Endometrial microvascular endothelial cells (primary cell): ENCODE results near the gene ADAMTS17. TPM values are rescaled to one million over a fixed set of nuclear protein-coding genes. Genes with fewer than 3 reads are reported as not detected.
"Not testable (repeated sequence)": the region's sequence is repeated elsewhere in the genome, so short reads cannot be mapped to it uniquely, and the experiment has no call there.

Experiments used
- in situ Hi-C: cut with HindIII; loops from 2 replicates; pipeline ENCODE4 v1.10.0; 2017; ENCODE audit warnings: low sequenced_read_pairs, low pct_unique_long_range_greater_than_20kb; ENCODE audit errors: inconsistent ontology term
- total RNA-seq: library from RNA; depleted of rRNA; stranded (reverse); fragments of >200 nt; gene quantifications from one replicate; pipeline ENCODE4 v1.2.3, GENCODE V29; 2015; ENCODE audit errors: inconsistent ontology term

Gene ADAMTS17
- total RNA-seq, 1 donor from 2014 or later, result not detected

DNA sequence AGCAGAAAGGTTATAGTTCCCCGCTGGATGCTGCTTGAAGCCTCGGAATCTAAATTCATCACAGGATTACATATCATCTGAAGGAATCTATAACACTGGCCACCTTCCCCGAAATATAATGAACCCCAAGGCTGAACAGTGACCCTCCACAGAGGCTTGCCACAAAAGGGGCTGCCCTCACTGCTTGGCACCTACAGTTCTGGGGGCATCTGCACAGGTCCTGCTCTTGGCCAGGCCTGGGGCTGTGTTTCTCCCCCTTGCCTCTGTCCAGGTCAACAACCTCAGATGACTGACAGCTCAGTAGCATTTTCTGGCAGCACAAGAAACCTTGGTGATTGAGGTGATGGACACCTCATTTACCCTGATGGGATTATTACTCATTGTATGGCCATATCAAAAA, 1.5 kb upstream of the ADAMTS17 start:
- in situ Hi-C loops, result no loop called here

DNA sequence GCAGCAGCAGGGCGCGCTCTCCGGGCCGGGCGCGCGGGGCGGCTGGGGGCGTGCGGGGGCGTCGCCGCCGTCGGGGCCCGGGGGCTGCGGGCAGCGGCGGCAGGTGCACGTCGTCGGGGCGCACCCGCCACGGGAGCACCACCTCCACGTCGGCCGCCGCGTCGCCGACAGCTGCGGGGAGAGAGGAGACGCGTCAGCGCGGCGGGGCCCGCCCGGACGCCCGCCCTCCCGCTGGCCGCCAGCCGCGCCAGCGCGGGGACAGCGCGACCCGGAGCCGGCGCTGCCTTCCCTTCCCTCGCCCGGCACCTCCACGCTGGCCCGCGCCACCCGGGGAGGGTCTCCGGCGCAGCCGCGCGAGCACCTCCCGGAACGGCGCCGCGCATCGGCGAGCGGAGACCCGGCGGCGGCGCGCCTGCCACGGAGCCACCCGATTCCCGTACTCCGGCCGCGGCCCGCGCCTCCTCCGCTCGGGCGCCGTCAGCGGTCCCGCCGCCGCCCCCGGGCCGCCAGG, 481 bp downstream of the ADAMTS17 start:
- in situ Hi-C loops, result no loop called here

DNA sequence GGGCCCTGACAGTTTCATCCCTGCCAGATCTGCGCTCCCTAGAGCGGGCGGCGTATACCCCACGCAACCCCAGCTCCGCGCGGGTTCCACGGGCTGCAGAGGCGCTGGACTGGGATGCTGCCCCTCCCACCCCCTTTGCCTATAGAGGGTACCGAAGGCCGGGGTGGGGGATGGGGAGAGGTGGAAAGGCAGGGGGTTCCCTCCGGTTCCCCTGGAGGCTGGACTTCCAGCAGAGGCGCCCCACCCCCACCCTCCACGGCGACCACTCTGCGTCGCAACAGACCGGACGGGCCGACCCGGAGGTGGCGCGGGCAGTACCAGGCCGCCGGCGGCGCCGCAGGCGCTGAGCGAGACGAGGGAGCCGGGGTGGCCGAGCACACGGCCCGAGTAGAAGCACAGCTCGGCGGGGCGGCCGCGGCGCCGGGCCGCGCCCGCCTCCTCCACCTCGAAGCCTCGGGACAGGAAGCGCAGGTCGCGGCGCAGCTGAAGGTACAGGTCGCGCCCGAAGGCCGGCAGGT, 995 bp downstream of the ADAMTS17 start:
- in situ Hi-C loops, result no loop called here

DNA sequence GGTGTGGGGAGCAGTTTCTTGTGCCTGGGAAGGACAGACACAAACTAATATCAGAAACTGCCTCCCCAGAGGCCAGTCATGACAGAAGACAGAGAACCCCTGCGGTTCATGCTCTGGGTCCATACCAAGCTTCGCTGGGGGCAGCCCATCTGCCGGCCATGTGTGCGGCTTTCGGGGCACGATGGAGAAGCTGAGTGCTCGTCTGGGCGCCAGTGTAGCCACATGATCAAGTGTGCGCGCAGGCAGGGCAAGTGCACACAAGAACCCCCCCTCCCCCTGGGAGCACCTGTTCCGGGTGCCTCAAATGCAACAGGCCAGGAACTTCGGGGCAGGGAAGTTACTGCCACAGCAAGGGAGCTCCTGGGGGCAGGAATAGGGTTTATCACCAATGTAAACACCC, 1.8 kb downstream of the ADAMTS17 start:
- in situ Hi-C loops, result no loop called here

DNA sequence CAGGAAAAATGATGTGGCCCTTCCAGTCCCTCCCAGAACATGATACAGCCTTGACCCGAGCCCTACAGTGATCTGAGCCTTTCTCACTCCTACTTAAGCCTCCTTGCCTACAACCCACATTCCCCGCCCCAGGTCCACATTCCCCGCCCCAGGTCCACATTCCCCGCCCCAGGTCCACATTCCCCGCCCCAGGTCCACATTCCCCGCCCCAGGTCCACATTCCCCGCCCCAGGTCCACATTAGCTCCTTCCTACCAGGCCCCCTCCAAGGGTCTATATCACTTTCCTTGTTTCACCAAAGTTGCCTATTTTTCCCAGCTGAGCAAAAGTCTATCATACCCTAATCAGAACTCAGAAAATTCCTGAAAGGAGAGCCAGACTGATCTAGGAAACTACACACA, 2.3 kb downstream of the ADAMTS17 start:
- in situ Hi-C loops, result not testable (repeated sequence)

DNA sequence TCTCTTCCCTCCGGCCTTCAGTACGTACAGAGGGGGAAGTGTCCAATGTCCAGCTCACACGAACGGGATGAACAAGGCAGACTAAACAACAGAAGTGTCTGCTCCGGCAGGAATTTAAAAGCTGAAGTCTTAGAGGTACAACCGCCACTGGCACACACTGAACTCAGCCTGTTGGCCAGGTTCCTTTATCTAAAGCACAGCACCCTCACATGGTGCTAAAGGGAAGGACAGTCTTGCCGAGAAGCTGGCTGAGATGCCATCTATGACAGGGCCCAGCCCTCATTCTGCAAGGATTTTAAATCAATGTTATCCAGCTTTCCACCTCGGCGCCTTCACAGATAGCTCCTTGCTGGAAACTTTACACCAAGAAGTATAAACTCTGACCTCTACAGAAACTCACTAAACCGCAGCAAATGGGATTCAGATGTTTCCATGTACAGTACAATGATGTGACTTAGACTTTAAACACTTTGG, 2.8 kb downstream of the ADAMTS17 start:
- in situ Hi-C loops, result no loop called here

DNA sequence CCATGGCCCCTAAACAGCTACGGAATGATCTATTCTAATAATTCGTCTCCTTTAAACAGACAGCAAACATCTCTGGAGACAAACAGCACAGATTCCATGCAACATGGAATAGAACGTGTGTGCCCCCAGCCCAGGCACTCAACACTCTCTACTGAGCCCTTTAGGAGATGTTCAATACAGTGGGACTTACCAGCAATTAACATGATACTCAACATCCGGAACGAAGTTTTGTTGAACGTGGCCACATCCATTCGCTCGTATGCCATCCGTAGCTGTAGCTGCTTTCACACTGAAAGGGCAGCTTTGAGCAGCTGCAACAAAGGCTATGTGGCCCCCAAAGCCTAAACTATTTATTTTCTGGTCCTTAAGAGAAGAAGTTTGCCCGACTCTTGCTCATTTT, 3.5 kb downstream of the ADAMTS17 start:
- in situ Hi-C loops, result no loop called here

DNA sequence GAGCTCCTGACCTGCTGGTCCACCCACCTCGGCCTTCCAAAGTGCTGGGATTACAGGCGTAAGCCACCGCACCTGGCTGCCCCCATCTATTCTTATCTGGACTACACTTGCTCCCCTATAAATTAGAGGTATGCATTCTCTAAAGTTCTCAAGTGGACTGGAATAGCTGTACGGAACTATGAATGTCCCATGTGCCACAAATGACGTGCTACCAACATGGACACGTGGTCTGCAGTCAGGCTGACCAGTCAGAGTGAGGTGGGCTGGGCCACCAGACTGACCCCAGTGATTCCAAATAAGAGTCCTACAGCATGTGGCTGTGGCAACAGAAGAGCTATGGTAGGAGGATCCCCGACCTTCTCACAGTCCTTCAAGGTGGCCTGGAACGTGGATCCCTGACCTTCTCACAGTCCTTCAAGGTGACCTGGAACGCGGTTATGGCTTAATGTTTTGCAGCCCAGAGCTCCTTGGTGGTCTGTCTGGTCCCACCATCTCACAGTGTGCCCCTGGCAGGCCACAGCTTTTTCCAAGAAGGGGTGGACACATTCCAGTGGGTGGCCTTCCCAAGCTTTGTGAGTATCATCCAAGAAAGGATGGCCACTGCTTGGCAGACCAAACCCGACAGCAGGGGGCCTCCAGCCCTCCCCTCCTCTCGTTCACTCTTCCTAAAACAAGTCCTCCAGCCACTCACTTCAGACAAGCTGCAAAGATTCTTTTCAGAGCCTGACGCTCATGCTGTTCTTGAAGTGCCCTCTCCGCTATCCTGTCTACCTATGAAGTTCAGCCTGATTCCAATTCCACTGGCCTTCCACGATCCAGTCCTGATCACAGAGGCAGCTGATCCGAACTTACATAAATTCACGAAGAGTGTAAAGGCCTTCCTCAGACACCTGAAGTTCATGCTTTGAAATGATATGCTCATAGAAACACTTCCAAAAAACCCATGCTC, 4.4 kb downstream of the ADAMTS17 start:
- in situ Hi-C loops, result no loop called here

DNA sequence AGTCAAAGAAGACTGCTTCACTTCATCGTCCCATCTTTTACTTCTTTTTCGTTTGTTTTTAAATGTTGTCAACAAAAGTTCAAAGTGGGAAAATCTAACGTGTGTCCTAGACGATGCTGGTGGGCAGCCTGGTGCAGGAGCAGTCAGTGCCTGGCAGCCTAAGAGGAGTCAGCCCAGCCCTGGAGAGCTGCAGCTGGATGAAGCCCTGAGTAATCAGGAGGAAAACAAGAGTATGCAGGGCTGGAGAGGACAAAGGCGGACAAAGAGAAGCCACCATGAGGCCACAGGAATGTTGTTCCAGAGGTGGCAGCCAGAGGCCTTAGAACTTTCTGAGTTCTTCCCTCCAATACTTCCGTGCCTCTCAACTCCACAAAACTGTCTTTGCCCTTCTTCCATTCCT, 5.7 kb downstream of the ADAMTS17 start:
- in situ Hi-C loops, result no loop called here

DNA sequence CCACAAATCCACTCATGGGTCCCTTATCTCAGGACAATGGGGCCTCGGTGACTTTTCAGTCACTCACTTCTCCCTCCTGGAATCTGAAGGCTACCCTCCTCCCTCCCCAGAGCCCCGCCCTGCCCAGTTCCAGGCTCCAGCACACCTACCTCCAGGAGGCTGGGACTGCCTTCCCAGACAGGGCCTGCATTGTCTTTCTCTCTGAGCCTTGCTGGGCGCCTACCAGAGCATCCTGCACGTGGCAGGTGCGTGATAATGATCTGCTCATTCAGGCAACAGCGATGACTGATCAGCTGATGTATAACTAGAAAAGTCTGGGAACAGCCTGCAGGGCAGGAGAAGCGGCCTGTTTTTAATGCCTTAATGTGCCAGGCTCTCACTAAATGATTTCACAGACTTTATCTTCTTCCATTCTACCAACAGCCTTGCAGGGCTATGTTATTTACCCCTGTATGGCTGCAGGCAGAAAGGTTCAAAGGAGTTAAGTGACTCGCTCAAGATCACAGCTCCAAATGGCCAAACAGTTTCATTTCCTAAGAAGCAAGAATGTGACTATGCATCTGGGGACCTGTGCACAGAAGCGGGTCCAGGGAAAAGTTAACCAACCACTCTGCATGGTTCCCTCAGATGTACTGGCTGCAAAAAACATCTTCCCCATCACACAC, 6.3 kb downstream of the ADAMTS17 start:
- in situ Hi-C loops, result no loop called here

DNA sequence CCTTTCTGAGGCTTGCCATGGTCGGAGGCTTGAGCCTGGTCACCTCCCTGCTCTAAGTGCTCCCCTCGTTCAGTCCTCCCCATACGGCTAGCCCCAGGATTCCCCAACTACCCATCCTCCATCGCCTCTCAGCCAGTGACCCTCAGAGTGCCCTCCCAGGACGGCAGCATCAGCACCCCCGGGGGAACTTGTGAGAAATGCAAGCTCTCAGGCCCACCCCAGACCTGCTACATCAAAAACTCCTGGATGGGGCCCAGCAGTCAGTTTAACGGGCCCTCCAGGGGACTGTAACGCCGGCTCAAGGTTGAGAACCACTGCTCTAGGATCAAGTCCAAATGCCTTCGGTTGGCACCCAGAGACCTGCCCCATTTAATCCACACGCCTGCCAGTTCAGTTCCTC, 6.9 kb downstream of the ADAMTS17 start:
- in situ Hi-C loops, result no loop called here

DNA sequence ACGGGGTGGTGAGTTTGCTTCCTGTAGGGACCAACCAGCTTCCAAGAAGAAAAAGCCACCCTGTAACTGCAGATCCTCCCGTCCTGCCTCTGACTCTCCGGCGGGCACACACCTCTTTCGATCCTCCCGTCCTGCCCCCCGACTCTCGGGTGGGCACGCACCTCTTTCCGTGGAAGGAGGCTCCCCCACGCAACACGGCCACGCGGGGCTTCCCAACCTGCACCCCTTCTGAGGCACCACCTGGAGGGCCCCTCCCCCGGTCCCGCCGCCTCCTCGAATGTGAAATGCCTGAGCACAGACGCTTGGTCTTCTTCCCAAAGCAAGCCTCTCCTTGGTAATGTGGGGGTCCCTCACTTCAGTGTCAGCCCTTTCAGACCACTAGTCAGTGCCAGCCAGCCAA, 7.3 kb downstream of the ADAMTS17 start:
- in situ Hi-C loops, result no loop called here

DNA sequence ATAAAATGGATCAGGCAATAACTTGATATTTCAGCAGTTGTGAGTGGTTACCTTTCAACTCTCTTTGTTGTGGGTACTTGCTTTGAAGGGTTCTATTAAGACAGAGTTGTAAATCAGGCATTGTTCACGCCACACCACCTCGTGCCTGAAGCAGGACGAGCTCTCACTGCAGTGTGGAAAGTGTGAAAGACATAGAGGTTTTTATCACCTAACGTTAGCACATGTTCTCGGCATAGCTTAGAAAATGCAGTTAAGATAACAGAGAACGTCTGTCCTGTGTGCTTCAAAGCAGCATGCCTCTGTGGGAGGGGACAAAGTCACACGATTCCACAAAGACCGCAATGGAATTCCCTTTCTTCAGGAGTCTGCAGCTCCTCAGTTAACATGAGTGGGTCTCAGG, 7.8 kb downstream of the ADAMTS17 start:
- in situ Hi-C loops, result no loop called here

DNA sequence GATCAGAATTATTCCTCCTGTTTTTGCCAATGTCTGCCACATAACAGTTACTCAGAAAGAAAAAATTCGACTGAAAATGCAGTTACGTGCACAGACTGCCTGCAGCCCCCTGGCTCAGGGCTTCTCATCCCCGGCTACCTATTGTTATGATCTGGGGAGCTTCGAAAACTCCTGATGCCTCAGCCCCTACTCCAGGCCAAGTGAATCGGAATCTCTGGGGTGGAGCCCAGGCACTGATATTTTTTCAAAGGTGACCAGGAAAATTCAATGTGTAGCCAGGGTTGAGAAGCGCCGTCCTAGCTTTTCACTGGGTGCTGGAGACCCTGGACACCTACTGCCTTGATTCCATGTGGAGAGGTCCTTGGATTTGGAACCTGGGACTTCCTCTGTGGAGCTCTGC, 8.5 kb downstream of the ADAMTS17 start:
- in situ Hi-C loops, result no loop called here

DNA sequence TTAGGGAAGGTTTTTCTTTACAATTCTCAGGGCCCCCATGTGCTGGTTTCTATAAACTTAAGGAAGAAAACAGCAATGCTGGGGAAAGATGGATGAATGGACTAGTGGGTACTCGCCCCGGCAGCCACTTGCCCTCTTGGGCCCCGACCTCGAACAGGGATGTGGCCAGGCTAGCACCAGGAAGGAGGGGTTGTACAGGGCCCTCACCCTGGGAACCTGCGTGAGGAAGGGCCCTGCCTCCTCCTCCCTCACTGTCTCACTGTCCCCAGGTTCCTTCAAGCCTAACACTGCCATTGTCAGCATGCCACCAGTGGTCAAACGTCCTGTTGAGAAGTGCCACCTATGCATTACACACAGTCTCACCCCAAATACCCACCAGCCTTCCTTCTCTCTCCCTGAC, 9.1 kb downstream of the ADAMTS17 start:
- in situ Hi-C loops, result no loop called here

DNA sequence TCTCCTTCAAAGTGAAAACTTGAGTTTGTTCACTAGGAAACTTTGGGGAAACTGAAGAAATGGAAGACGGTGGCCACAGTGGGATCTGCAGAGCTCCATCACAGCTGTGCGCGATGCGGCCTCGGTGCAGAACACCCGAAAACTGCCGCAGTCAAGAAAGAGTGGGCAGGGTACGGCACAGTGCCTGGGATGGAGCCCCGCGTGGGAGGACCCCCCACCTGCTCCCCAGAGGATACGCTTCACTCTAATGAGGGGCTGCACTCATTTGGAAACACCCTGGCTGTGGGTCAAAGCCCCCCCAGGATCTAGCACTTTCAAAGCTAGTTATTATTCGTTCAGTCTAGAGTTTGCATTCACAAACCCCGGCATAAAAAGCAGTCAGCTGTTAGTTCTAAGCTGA, 9.5 kb downstream of the ADAMTS17 start:
- in situ Hi-C loops, result no loop called here

DNA sequence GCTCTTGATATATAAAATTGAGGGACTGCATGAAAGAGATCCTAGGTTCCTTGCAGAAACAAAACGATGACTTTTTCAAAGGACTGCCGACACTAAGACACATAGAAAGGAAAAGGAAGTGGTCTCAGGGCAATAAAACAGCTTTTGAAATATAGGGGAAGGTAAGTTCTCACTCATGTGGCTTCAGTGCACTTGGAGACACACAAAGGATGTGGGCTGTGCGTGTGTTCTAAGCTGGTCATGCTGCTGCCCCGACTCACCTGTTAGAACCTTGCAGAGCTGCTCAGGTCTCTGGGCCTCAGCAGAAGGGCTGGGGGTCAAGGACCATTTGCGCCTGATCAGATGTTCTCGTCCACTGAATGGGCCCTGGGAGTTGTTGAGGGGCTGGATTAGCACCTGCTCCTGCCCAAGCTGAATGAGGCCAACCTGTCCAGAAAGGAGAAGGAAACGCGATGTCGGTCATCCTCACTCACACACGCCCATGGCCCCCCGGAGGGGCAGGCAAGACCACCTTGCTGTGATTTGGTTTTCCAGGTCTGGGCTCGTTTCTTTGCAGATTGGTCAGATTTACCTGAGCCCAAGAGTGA, 11.1 kb downstream of the ADAMTS17 start:
- in situ Hi-C loops, result no loop called here

DNA sequence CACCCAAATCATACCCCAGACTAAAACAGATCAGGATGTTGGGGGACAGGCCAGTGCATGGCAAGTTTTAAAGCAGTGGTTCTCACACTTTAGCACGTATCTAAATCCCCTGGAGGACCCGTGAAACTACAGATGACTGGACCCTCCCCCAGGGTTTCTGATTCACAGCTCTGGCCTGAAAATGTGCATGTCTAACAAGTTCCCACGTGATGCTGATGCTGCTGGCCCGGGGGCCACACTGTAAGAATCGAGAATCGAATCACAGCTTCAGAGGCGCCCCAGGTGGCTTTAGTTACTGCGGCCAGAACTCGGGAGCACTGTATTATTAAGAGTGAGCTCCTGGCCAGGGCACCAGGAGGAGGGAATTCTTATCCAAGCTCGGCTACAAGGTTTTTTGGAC, 11.6 kb downstream of the ADAMTS17 start:
- in situ Hi-C loops, result no loop called here

DNA sequence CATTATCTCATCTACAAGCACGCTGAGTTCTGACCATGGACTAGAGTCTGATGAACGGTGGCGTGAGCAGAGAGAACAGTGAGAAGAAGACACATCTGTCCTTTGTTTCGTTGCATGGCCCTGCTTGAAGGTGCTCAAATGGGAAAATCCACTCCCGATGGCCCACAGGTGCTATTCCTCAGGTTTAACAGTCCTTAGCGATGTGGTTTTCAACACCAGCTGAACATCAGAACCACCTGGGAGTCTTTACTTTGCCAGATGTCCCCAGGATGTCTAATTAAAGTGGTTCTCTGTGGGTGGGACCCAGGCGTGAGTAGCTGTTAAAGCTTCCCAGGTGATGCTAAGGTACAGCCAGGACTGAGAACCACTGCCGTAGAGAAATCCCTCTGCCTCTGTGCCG, 13.0 kb downstream of the ADAMTS17 start:
- in situ Hi-C loops, result no loop called here
